Kidney (tissue), 14 donors: ENCODE measurements around the gene AHNAK. TPM values are rescaled to one million over a fixed set of nuclear protein-coding genes. Genes with fewer than 3 reads are reported as not detected.
A peak's percentile ranks its signal among the peaks of the same experiment; 100 is the strongest.

Experiments
- DNase-seq, 5 donors: peaks; one replicate each; pipeline ENCODE4 v3.0.0-alpha.2; 2013 to 2020
- FAIRE-seq: peaks from 2 replicates; lab custom pipeline; 2012; peaks lifted over from hg19 to GRCh38; lab: Jason Lieb, UNC
- H3K27ac ChIP-seq, 2 donors: one replicate each; pipeline ENCODE4 v1.7.0; 2013; ENCODE audit warnings: low read depth in 2 of 2, low read length in 2 of 2, inconsistent platforms in 1 of 2
- H3K27me3 ChIP-seq: one replicate; pipeline ENCODE4 v1.7.1; 2013; ENCODE audit warnings: low read length, inconsistent platforms; ENCODE audit not compliant: control insufficient read depth, insufficient read depth
- H3K36me3 ChIP-seq, 3 donors: one replicate each; pipeline versions ENCODE4 v1.7.0 to v1.7.1; 2013; ENCODE audit warnings: low read length in 3 of 3, control low read depth in 1 of 3, inconsistent platforms in 1 of 3; ENCODE audit not compliant: insufficient read depth in 3 of 3, control insufficient read depth in 2 of 3
- H3K4me1 ChIP-seq, 3 donors: one replicate each; pipeline versions ENCODE4 v1.7.0 to v1.7.1; 2013; ENCODE audit warnings: low read length in 3 of 3, inconsistent platforms in 1 of 3, low read depth in 1 of 3; ENCODE audit not compliant: control insufficient read depth in 2 of 3, insufficient read depth in 2 of 3
- H3K4me3 ChIP-seq, 3 donors: one replicate each; pipeline versions ENCODE4 v1.7.0 to v1.8.1; 2013; ENCODE audit warnings: low read length in 3 of 3, control low read depth in 1 of 3, inconsistent platforms in 1 of 3
- H3K9ac ChIP-seq, 3 donors: one replicate each; pipeline versions ENCODE4 v1.7.0 to v1.7.1; 2013; ENCODE audit warnings: low read length in 3 of 3, control low read depth in 1 of 3, inconsistent platforms in 1 of 3
- H3K9me3 ChIP-seq, 3 donors: one replicate each; pipeline versions ENCODE4 v1.7.0 to v1.7.1; 2013; ENCODE audit warnings: low read length in 3 of 3, control low read depth in 1 of 3, inconsistent platforms in 1 of 3; ENCODE audit not compliant: control insufficient read depth in 2 of 3, insufficient read depth in 1 of 3
- intact Hi-C: fragments of 100-400 bp; cut with DNase I; formaldehyde crosslinking; loops from one replicate; pipeline ENCODE4 v1.11.1; 2022
- polyA plus RNA-seq: library from polyadenylated mRNA; stranded (reverse); fragments of 350-450 nt; fragmentation: Illumina TruSeq; extraction: RNeasy Lipid Tissue Mini Kit (QIAGEN cat#74804); gene quantifications from one replicate; pipeline ENCODE4 v1.2.3, GENCODE V29; 2014; ENCODE audit warnings: low read depth, low replicate concordance; ENCODE audit not compliant: insufficient read depth
- total RNA-seq: library from RNA; stranded (reverse); fragmentation: NEBNext Ultra II Directional; extraction: Animal tissue kit (Norgen Biotek cat#: 25700); gene quantifications from one replicate; pipeline ENCODE4 v1.2.1, GENCODE V29; 2021
- TF ChIP-seq, protein P1 (sequence below): IDR thresholded peaks from 3 replicates; pipeline ENCODE4 v1.5.1; 2012; ENCODE audit warnings: mild to moderate bottlenecking, moderate library complexity, borderline replicate concordance; ENCODE audit not compliant: insufficient read depth; ENCODE audit errors: extremely low read depth
- donor health status: control.
- donor health status: control.
- donor health status: control.
- donor health status: control.
- donor health status: control.
- donor health status: DM: yes; HTN: yes; CAD: no.
- donor health status: Normal renal cell carcinoma (clear cell type).

AHNAK gene
- total and polyA plus RNA-seq, 2 donors from 2014 or later = 36.6 to 700 TPM

DNA sequence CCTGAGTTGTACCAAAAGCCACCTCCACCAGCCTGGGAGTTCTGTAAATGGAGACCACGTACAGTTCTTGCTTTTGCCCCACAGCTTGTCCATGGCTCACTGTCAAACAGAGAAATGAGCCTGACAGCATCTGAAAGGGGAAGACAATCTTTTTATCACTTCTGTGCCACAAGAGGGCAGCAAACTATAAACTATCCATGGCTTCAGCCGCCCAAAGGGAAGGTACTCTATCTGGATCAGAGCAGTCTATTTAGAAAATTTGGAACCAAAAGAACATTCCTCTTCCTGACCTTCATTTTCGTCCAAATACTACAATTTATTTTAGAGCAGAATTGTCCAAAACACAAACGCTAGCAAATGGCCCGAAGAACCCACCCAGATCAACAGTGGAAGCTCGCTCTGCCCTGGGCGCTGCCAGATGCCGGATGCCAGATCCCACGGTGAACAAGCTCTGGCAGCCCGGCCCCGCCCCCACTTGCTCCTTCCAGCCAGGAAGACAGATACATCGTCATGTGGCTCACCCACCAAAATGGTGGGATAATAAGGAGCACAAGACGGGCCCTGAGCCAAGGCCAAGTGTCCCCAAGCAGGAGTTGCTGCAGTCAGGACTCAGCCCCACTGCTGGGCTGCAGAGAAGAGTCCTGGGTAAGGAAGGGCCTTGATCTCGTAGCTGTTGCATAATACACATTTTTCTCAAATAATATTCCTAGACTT, 151.6 kb downstream of the AHNAK start:
- H3K27me3 ChIP-seq = no peaks in the 10 kb centered on the region
- DNase-seq (peak; percentile 74 to 94 (median 93)), FAIRE-seq (no peak)
- TF ChIP-seq, protein P1, sequence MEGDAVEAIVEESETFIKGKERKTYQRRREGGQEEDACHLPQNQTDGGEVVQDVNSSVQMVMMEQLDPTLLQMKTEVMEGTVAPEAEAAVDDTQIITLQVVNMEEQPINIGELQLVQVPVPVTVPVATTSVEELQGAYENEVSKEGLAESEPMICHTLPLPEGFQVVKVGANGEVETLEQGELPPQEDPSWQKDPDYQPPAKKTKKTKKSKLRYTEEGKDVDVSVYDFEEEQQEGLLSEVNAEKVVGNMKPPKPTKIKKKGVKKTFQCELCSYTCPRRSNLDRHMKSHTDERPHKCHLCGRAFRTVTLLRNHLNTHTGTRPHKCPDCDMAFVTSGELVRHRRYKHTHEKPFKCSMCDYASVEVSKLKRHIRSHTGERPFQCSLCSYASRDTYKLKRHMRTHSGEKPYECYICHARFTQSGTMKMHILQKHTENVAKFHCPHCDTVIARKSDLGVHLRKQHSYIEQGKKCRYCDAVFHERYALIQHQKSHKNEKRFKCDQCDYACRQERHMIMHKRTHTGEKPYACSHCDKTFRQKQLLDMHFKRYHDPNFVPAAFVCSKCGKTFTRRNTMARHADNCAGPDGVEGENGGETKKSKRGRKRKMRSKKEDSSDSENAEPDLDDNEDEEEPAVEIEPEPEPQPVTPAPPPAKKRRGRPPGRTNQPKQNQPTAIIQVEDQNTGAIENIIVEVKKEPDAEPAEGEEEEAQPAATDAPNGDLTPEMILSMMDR = peak; percentile 79
- H3K27ac ChIP-seq = peak overlapping the region in 1 of 2 donors; percentile 9
- H3K4me1 ChIP-seq = peaks cover 0 to 10% (median 0%) of the 10 kb centered on the region in 3 donors
- intact Hi-C loops = loop anchor here (10.0 kb wide), 1 partner anchor 300 kb away; no protein-coding TSS in a partner anchor
- H3K4me3 ChIP-seq = peak overlapping the region; percentile 40 to 63 (median 52)
- H3K36me3 ChIP-seq = no peaks in the 10 kb centered on the region
- no peaks in the 10 kb centered on the region for H3K9me3 ChIP-seq
- H3K9ac ChIP-seq = peak overlapping the region in 1 of 3 donors; percentile 74

DNA sequence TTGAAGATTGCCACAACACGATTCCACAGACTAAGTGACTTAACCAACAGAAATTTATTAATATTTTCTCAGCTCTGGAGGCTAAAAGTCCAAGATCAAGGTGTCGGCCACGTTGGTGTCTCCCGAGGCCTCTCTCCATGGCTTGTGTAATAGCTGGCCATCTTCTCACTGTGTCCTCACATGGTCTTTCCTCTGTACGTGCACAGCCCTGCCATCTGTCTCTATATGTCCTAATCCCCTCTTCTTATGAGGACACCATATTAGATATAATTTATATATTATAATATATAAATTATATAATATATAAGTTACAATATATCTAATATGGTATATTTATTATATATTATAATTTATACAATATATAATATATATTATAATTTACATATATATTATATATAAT, 152.9 kb downstream of the AHNAK start:
- no peak overlapping the region for H3K9ac ChIP-seq
- H3K4me1 ChIP-seq = peaks cover 0 to 6% (median 0%) of the 10 kb centered on the region in 3 donors
- no peaks in the 10 kb centered on the region for H3K27me3 ChIP-seq
- no peaks in the 10 kb centered on the region for H3K36me3 ChIP-seq
- DNase-seq (no peak), FAIRE-seq (no peak)
- no peak overlapping the region for H3K27ac ChIP-seq
- TF ChIP-seq, protein P1 = no peak
- no peaks in the 10 kb centered on the region for H3K9me3 ChIP-seq
- no peak overlapping the region for H3K4me3 ChIP-seq
- intact Hi-C loops = loop anchor here (10.0 kb wide), 1 partner anchor 301 kb away; no protein-coding TSS in a partner anchor

DNA sequence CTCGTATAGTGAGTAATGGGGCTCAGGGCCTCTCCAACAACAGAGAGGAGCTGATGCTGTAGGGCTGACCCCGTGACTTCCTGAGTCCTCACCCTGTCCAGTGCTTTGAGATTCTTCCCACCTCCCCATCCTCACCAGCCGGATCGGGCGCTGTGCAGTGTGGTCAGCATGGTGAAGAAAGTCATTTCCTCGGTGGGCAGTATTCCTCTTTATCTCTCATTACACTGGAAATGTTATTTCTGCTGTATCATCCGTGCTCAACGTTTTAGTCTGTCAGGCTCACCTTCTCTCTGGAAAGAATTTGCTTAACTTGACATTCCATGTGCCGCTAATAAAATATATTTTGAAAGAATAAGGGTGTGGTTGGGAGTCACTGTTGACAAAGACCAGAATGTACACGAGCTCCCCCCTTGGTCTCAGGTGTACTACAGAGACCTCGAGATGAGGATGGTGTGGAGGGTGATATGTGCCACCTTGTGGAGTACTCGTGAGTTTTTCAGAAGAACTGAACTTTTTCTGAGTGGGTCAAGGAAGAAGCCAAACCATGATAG, 153.5 kb downstream of the AHNAK start:
- DNase-seq (no peak), FAIRE-seq (no peak)
- H3K9me3 ChIP-seq = no peaks in the 10 kb centered on the region
- H3K4me3 ChIP-seq = no peak overlapping the region
- no peaks in the 10 kb centered on the region for H3K36me3 ChIP-seq
- no peak overlapping the region for H3K9ac ChIP-seq
- peaks cover 0 to 5% (median 0%) of the 10 kb centered on the region in 3 donors for H3K4me1 ChIP-seq
- H3K27ac ChIP-seq = no peak overlapping the region
- H3K27me3 ChIP-seq = no peaks in the 10 kb centered on the region
- TF ChIP-seq, protein P1 = no peak
- intact Hi-C loops = loop anchor here (10.0 kb wide), 1 partner anchor 302 kb away; no protein-coding TSS in a partner anchor
